ENCODE results near the gene TSPAN18.

Gene TSPAN18

GRCh38 chr11:44726283-44727113 is at the start of gene TSPAN18:
Gene TSPAN18, plus strand, starts transcription at chr11:44726962. Its CDS starts 179,455 bp downstream, at chr11:44906417.
- DNase-seq = peak; percentile 29 to 51
- TF ChIP-seq GATA1 (IDR thresholded peaks at IDR 0.05; ENCODE audit: low read depth, low read length) (no peak), POLR2A (IDR thresholded peaks at IDR 0.05; ENCODE audit: low read length) (no peak)

DNA sequence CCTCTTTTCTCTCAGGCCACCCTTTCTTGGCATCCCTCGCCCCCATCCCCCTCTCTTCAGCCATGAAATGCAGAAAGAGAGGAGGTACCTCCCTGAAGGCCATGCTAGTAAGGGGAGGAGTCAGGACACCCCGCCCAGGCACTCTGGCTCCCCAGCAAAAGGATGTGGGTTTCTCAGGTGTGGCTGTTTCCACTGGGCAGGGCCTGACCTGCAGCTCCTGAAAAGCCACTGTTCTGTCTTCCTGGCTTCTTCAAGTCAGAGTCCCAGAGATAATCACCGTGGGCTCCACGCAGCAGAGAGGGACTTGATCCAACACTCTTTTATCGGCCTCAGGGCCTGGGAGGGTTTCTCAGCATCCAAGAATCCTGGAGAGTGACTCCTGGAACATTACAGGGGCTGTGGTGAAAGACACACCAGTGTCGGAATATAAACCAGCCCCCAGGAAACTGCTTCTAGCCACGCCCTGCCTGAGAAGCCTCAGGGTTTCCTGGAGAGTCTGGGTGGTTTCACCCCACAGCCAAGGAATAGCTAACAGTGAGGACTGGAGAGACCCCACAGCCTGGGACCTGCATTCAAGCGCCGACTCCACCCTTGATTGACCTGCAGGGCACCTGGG is 45.7 kb upstream of the TSPAN18 start:
- no peak for DNase-seq

DNA sequence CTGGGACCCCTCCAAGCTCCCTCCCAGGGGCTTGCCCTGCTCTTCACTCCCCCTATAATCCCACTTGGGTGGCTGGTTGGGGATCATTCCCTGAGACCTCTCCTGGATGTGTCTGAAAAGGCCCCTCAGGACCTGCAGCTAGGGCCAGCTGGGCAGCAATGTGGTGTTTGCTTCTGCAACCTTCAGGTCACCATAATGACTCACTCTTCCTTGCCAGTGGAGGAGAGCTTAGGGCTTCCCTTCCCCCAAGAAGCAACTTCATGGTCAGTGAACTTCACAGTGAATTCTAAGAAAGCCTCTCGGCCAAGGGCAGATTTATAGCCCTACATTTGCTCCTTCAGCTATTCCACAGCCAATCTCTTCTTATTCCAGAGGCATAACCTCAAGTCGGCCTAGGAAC is 45.1 kb upstream of the TSPAN18 start:
- DNase-seq = no peak
- no peak for TF ChIP-seq POLR2A (IDR thresholded peaks at IDR 0.05; ENCODE audit: low read length)
- TF ChIP-seq GATA1 (IDR thresholded peaks at IDR 0.05; ENCODE audit: low read depth, low read length) = no peak

More for the DNA sequence above, 45.7 kb upstream of the TSPAN18 start:
- TF ChIP-seq GATA1 (IDR thresholded peaks at IDR 0.05; ENCODE audit: low read depth, low read length) (no peak), POLR2A (IDR thresholded peaks at IDR 0.05; ENCODE audit: low read length) (no peak)

DNA sequence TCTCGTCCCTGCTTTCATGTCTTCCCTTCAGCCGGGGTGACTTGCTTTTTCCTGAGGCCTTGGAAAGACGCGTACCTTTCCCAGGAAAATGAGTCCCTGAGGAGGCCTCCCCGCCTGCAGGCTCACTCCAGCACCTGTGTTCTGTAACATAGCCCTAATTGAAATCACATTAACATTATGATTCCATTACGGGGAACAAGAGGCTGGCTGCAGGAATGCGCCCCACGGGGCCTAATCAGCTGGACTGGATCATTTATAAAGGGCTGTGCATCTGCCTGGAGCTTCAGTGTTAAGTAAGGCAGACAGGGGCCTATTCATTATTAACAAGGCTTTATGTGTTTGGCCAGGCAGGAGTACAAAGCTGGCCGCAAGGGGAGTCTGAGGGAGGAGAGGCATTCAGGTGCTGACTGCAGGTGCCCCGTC is 41.9 kb upstream of the TSPAN18 start:
- TF ChIP-seq POLR2A (IDR thresholded peaks at IDR 0.05; ENCODE audit: low read length) (no peak), GATA1 (IDR thresholded peaks at IDR 0.05; ENCODE audit: low read depth, low read length) (no peak)
- no peak for DNase-seq

GRCh38 chr11:44687388-44687787 is 39.4 kb upstream of the TSPAN18 start:
- TF ChIP-seq GATA1 (IDR thresholded peaks at IDR 0.05; ENCODE audit: low read depth, low read length) = no peak
- no peak for DNase-seq

- TF ChIP-seq GATA1 (IDR thresholded peaks at IDR 0.05; ENCODE audit: low read depth, low read length) (no peak), POLR2A (IDR thresholded peaks at IDR 0.05; ENCODE audit: low read length) (no peak)
- no peak for DNase-seq
Observed at GRCh38 chr11:44689265-44689664, 37.5 kb upstream of the TSPAN18 start.

- TF ChIP-seq POLR2A (IDR thresholded peaks at IDR 0.05; ENCODE audit: low read length) = no peak
- no peak for TF ChIP-seq GATA1 (IDR thresholded peaks at IDR 0.05; ENCODE audit: low read depth, low read length)
- DNase-seq = no peak
Observed at GRCh38 chr11:44690651-44691050, 36.1 kb upstream of the TSPAN18 start.

DNA sequence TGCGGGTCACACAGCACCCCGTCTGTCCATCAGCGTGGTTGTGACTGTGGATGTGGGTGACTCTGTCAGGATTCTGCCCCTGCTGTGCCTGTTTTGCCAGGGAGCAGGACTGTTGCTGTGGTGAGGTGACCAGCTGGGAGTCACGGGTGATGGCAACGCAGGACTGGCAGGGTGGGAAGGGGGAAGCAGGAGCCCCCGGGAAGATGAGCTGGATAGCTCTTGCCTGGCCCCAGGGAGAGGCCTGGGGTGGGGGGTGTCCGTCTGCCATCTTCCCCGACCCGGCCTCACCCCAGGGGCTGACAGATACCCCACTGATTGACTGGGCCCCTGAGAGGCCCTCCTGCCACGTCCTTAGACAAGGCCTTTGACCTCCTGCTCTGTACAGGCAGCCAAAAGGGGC is 34.3 kb upstream of the TSPAN18 start:
- no peak for TF ChIP-seq POLR2A (IDR thresholded peaks at IDR 0.05; ENCODE audit: low read length)
- TF ChIP-seq GATA1 (IDR thresholded peaks at IDR 0.05; ENCODE audit: low read depth, low read length) = no peak
- no peak for DNase-seq

DNA sequence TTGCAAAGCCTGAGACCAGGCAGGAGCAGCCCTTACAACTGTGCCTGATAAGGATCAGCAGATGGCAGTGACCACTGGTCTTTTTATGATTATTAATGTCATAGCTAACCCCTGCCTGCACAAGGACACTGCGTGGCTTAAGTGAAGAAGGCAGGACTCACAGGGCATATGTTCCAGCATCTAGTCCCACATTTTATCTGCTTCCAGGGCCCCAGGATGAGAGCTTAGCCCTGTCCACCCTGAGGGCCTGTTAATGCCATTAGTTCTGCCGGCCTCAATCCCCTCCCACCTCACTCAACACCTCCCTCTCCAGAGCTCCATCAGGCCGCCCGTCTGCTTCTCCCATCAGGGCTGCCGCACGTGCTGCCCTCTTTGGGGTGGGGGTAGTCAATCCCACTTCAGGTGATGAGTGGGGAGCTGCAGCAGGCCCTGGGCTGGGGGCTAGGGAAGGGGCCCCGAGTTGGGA is 33.1 kb upstream of the TSPAN18 start:
- no peak for TF ChIP-seq POLR2A (IDR thresholded peaks at IDR 0.05; ENCODE audit: low read length)
- TF ChIP-seq GATA1 (IDR thresholded peaks at IDR 0.05; ENCODE audit: low read depth, low read length) = no peak
- no peak for DNase-seq

DNA sequence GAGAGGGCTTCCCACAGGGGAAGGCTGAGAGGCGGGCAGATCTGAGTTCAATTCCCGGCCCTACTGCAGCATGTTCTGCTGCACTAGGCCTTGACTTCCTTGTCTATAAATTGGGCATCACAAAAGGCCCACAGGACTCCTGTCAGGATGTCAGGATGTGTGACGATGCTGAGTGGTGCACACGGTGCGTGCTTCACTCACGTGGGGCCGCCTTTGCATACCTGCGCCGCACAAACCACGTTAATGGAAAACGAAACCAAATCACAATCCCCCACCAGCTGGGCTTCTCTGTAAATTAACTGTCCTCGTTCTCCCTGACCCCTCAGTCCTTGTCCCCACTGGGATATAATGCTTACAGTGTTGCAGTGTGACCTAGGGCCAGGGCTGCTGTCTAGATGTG is 32.3 kb upstream of the TSPAN18 start:
- no peak for DNase-seq
- TF ChIP-seq POLR2A (IDR thresholded peaks at IDR 0.05; ENCODE audit: low read length) (no peak), GATA1 (IDR thresholded peaks at IDR 0.05; ENCODE audit: low read depth, low read length) (no peak)

- no peak for DNase-seq
- TF ChIP-seq POLR2A (IDR thresholded peaks at IDR 0.05; ENCODE audit: low read length) (no peak), GATA1 (IDR thresholded peaks at IDR 0.05; ENCODE audit: low read depth, low read length) (no peak)
Observed at GRCh38 chr11:44695169-44695833, 31.5 kb upstream of the TSPAN18 start.

DNA sequence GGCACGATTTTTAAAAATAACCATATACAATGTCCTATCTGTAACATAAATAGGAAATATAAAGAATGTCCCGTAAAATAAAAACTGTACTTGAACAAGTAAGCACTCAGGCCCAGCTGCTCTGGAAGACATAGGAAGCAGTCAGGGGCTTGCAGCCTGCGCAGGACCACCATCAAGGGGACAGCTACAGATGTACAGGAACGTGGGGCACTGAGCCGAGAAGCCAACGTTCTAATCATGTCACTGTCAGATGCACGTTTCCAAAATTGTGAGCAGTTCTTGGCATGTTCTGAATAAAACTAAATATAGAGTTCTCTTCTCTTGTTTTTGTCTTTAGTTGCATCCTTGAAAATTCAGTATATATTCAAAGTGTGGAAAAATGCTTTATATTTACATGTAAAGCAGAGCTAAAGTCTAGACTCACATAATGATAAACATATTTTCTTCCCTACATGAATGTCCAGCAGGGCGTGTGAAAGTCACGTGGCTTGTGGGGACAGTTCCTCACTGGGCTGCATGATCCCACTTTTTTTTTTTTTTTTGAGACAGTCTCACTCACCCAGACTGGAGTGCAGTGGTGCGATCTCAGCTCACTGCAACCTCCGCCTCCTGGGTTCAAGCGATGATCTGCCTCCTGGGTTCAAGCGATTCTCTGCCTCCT is 28.4 kb upstream of the TSPAN18 start:
- DNase-seq = no peak
- no peak for TF ChIP-seq POLR2A (IDR thresholded peaks at IDR 0.05; ENCODE audit: low read length)
- no peak for TF ChIP-seq GATA1 (IDR thresholded peaks at IDR 0.05; ENCODE audit: low read depth, low read length)

- DNase-seq = no peak
- TF ChIP-seq POLR2A (IDR thresholded peaks at IDR 0.05; ENCODE audit: low read length) (no peak), GATA1 (IDR thresholded peaks at IDR 0.05; ENCODE audit: low read depth, low read length) (no peak)
Observed at GRCh38 chr11:44699497-44700408, 27.0 kb upstream of the TSPAN18 start.

Measured in erythroblast (primary cell).